Spleen (tissue), 11 donors: ENCODE data around the gene CDNF. TPM values are rescaled to one million over a fixed set of nuclear protein-coding genes. Genes with fewer than 3 reads are reported as not detected.

Experiments used
- DNase-seq: peaks from one replicate; pipeline ENCODE4 v3.0.0-alpha.2; 2020
- H3K27ac ChIP-seq, 8 donors: fragments of 200-600 bp; sonication (generic) in 7 of 8; 1 replicate in 4 of 8; 2 replicates in 4 of 8; pipeline versions ENCODE4 v1.5.0 to v1.8.0; 2016 to 2021; ENCODE audit warnings: inconsistent platforms in 4 of 8, mild to moderate bottlenecking in 4 of 8, moderate library complexity in 1 of 8
- H3K27me3 ChIP-seq, 7 donors: fragments of 200-600 bp; sonication (generic) in 6 of 7; replicated peaks in 1 of 7; 1 replicate in 4 of 7; 2 replicates in 3 of 7; pipeline versions ENCODE4 v1.5.0 to v1.8.0; 2016 to 2021; ENCODE audit warnings: inconsistent platforms in 3 of 7, mild to moderate bottlenecking in 1 of 7
- H3K36me3 ChIP-seq, 6 donors: fragments of 200-600 bp; sonication (generic) in 5 of 6; 1 replicate in 4 of 6; 2 replicates in 2 of 6; pipeline versions ENCODE4 v1.5.0 to v1.8.0; 2016 to 2021; ENCODE audit warnings: inconsistent platforms in 2 of 6
- H3K4me1 ChIP-seq, 6 donors: fragments of 200-600 bp; sonication (generic) in 5 of 6; 1 replicate in 3 of 6; 2 replicates in 3 of 6; pipeline versions ENCODE4 v1.5.0 to v1.8.0; 2016 to 2021; ENCODE audit warnings: inconsistent platforms in 3 of 6
- H3K4me3 ChIP-seq, 8 donors: fragments of 200-600 bp; sonication (generic) in 7 of 8; 1 replicate in 4 of 8; 2 replicates in 4 of 8; pipeline versions ENCODE4 v1.5.0 to v1.8.0; 2016 to 2021; ENCODE audit warnings: inconsistent platforms in 4 of 8, mild to moderate bottlenecking in 4 of 8, moderate library complexity in 2 of 8
- H3K9me3 ChIP-seq, 8 donors: fragments of 200-600 bp; sonication (generic) in 7 of 8; 1 replicate in 4 of 8; 2 replicates in 4 of 8; pipeline versions ENCODE4 v1.5.0 to v1.8.0; 2016 to 2021; ENCODE audit warnings: inconsistent platforms in 4 of 8
- CTCF ChIP-seq, 11 experiments: fragments of 200-600 bp in 7 of 11; fragments of 450-650 bp in 4 of 11; sonication (generic) in 4 of 11; IDR thresholded peaks in 8 of 11; conservative IDR thresholded peaks in 3 of 11; 1 replicate in 7 of 11; 2 replicates in 4 of 11; pipeline versions ENCODE4 v1.4.0 to v1.8.0; 2016 to 2021; ENCODE audit warnings: antibody characterized with exemption in 11 of 11, inconsistent platforms in 4 of 11, mild to moderate bottlenecking in 1 of 11
- POLR2A ChIP-seq, 3 donors: fragments of 450-650 bp; IDR thresholded peaks; one replicate each; pipeline ENCODE4 v1.5.1; 2017; ENCODE audit warnings: antibody characterized with exemption in 3 of 3, mild to moderate bottlenecking in 1 of 3
- POLR2AphosphoS5 ChIP-seq, 3 donors: sonication (generic); formaldehyde crosslinking; IDR thresholded peaks; one replicate each; pipeline ENCODE4 v1.5.1; 2017; ENCODE audit warnings: antibody characterized with exemption in 3 of 3
- WGBS, 5 donors: extraction: QIAGEN DNeasy Blood & Tissue Kit in 3 of 5; methylation state at CpG; one replicate each; pipeline versions ENCODE4 v1.1.5 to v1.1.7; 2013 to 2018; 5-methylcytosine and 5-hydroxymethylcytosine counted together
- intact Hi-C: fragments of 100-400 bp; cut with DNase I; formaldehyde crosslinking; loops from one replicate; pipeline ENCODE4 v1.15.0; 2023; ENCODE audit warnings: low total_unique reads
- polyA plus RNA-seq, 3 donors: library from polyadenylated mRNA; stranded (reverse); fragments of 200-250 nt; gene quantifications; one replicate each; pipeline ENCODE4 v1.2.1, GENCODE V29; 2013
- total RNA-seq, 7 donors: library from RNA; depleted of rRNA in 3 of 7; stranded (reverse); fragments of >200 nt in 3 of 7; fragmentation: NEBNext Ultra II Directional in 4 of 7; extraction: Animal tissue kit (Norgen Biotek cat#: 25700) in 4 of 7; gene quantifications; one replicate each; pipeline versions ENCODE4 v1.1.0 to v1.2.1, GENCODE V29; 2016 to 2021
- donor health status: healthy with polysubstance abuse.
- donor health status: DM: no; HTN: no; CAD: no; lungs with moderate emphysema.
- donor health status: DM: no; HTN: no; CAD: no.
- donor health status: Bipolar disorder and iron deficiency.
- donor health status: healthy.
- donor health status: DM: no; HTN: no; CAD: no.
- donor health status: DM: yes; HTN: yes; CAD: no.

Gene CDNF
- total and polyA plus RNA-seq, 10 donors = 0.67 to 2.5 (median 1.5) TPM; not detected in 1

- Histone ChIP-seq H3K9me3 (no peaks in the 10 kb centered on the region), H3K27me3 (no peaks in the 10 kb centered on the region), H3K4me3 (no peak overlapping the region), H3K27ac (no peak overlapping the region), H3K36me3 (no peaks in the 10 kb centered on the region), H3K4me1 (peaks cover 0 to 9% (median 0%) of the 10 kb centered on the region in 6 donors)
- no peak for DNase-seq
- intact Hi-C loops = no loop called here
- TF ChIP-seq CTCF (IDR thresholded peaks at IDR 0.05 in 8 of 11, conservative IDR thresholded peaks at IDR 0.05 in 3 of 11) (no peak), POLR2AphosphoS5 (IDR thresholded peaks at IDR 0.05) (no peak), POLR2A (IDR thresholded peaks at IDR 0.05) (no peak)
- 81 to 90% (median 86%) methylated on average over 9 of the region's 9 CpGs for WGBS, 5 donors
These were observed 26.6 kb downstream of the CDNF start for GRCh38 chr10:14810969-14811953.

DNA sequence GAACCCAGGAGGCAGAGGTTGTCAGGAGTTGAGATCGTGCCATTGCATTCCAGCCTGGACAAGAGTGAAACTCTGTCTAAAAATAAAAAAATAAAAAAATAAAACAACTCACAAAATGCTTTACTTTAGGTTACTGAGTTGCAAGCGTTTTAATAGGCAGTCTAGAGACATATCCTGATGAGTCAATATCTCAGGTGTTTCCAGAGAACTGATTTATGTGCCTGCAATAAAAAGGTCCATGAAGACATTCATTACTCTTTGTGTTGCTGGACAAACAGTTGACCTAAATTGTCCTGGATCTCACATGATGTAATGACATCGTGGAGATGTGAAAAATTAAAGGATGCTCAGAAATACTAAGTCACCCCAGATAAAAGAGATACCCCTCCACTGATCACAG is 31.5 kb downstream of the CDNF start:
- no peaks in the 10 kb centered on the region for H3K9me3 ChIP-seq
- no peak for TF ChIP-seq POLR2A (IDR thresholded peaks at IDR 0.05)
- TF ChIP-seq POLR2AphosphoS5 (IDR thresholded peaks at IDR 0.05) = no peak
- TF ChIP-seq CTCF (IDR thresholded peaks at IDR 0.05 in 8 of 11, conservative IDR thresholded peaks at IDR 0.05 in 3 of 11) = no peak
- H3K27ac ChIP-seq = no peak overlapping the region
- no peak for DNase-seq
- WGBS, 5 donors = 85 to 92% (median 88%) methylated on average over 3 of the region's 3 CpGs
- no peak overlapping the region for H3K4me3 ChIP-seq
- intact Hi-C loops = no loop called here
- H3K36me3 ChIP-seq = no peaks in the 10 kb centered on the region
- H3K4me1 ChIP-seq = no peaks in the 10 kb centered on the region
- no peaks in the 10 kb centered on the region for H3K27me3 ChIP-seq

- intact Hi-C loops = no loop called here
These were observed 34.0 kb downstream of the CDNF start for GRCh38 chr10:14803827-14804226.

More at GRCh38 chr10:14803827-14804226, 34.0 kb downstream of the CDNF start:
- DNase-seq = no peak
- H3K27me3 ChIP-seq = no peaks in the 10 kb centered on the region
- 0 to 85% (median 45%) methylated on average over 1 of the region's 1 CpG for WGBS, 5 donors
- no peaks in the 10 kb centered on the region for H3K9me3 ChIP-seq
- no peak overlapping the region for H3K27ac ChIP-seq
- peaks cover 0 to 10% (median 0%) of the 10 kb centered on the region in 6 donors for H3K4me1 ChIP-seq
- no peaks in the 10 kb centered on the region for H3K36me3 ChIP-seq
- TF ChIP-seq POLR2AphosphoS5 (IDR thresholded peaks at IDR 0.05) (no peak), POLR2A (IDR thresholded peaks at IDR 0.05) (no peak), CTCF (IDR thresholded peaks at IDR 0.05 in 8 of 11, conservative IDR thresholded peaks at IDR 0.05 in 3 of 11) (no peak)
- no peak overlapping the region for H3K4me3 ChIP-seq
